Hepatocyte (in vitro differentiated cells): ENCODE data around the gene ZGPAT. TPM values are rescaled to one million over a fixed set of nuclear protein-coding genes. Genes with fewer than 3 reads are reported as not detected.

Experiments
- DNase-seq: peaks from one replicate; pipeline ENCODE4 v3.0.0-alpha.2; 2016; ENCODE audit warnings: low spot score
- H2AFZ ChIP-seq: fragments of 200-600 bp; sonication (generic); 2 replicates; pipeline ENCODE4 v1.6.0; 2016; ENCODE audit warnings: antibody characterized with exemption, mild to moderate bottlenecking
- H3K27ac ChIP-seq: fragments of 200-600 bp; sonication (generic); 2 replicates; pipeline ENCODE4 v1.5.1; 2016; ENCODE audit warnings: mild to moderate bottlenecking
- H3K27me3 ChIP-seq: fragments of 200-600 bp; sonication (generic); 2 replicates; pipeline ENCODE4 v1.6.1; 2016
- H3K36me3 ChIP-seq: fragments of 200-600 bp; sonication (generic); replicated peaks from 2 replicates; pipeline ENCODE4 v1.5.1; 2016; ENCODE audit warnings: low read depth; ENCODE audit not compliant: insufficient read depth
- H3K4me1 ChIP-seq: fragments of 200-600 bp; sonication (generic); 2 replicates; pipeline ENCODE4 v1.5.1; 2016; ENCODE audit warnings: mild to moderate bottlenecking, moderate library complexity; ENCODE audit not compliant: insufficient read depth
- H3K4me2 ChIP-seq: fragments of 200-600 bp; sonication (generic); 2 replicates; pipeline ENCODE4 v1.6.0; 2016
- H3K4me3 ChIP-seq: fragments of 200-600 bp; sonication (generic); 2 replicates; pipeline ENCODE4 v1.5.1; 2016; ENCODE audit warnings: mild to moderate bottlenecking
- H3K79me2 ChIP-seq: fragments of 200-600 bp; sonication (generic); 2 replicates; pipeline ENCODE4 v1.6.0; 2017; ENCODE audit warnings: mild to moderate bottlenecking
- H3K9me2 ChIP-seq: fragments of 200-600 bp; sonication (generic); replicated peaks from 2 replicates; pipeline ENCODE4 v1.6.0; 2017; ENCODE audit warnings: mild to moderate bottlenecking; ENCODE audit not compliant: insufficient read depth
- H3K9me3 ChIP-seq: fragments of 200-600 bp; sonication (generic); 2 replicates; pipeline ENCODE4 v1.5.1; 2016; ENCODE audit warnings: low read depth, mild to moderate bottlenecking
- H4K20me1 ChIP-seq: fragments of 200-600 bp; sonication (generic); 2 replicates; pipeline ENCODE4 v1.6.0; 2016; ENCODE audit warnings: mild to moderate bottlenecking; ENCODE audit not compliant: insufficient read depth, poor library complexity, severe bottlenecking
- CTCF ChIP-seq: fragments of 200-600 bp; sonication (generic); IDR thresholded peaks from 2 replicates; pipeline ENCODE4 v1.5.1; 2016; ENCODE audit warnings: antibody characterized with exemption, mild to moderate bottlenecking; ENCODE audit not compliant: poor library complexity
- EZH2 ChIP-seq: fragments of 200-600 bp; sonication (generic); IDR thresholded peaks from 2 replicates; pipeline ENCODE4 v1.6.1; 2016; ENCODE audit warnings: antibody characterized with exemption, mild to moderate bottlenecking, borderline replicate concordance
- EZH2phosphoT487 ChIP-seq: fragments of 200-600 bp; sonication (generic); IDR thresholded peaks from one replicate; pipeline ENCODE4 v1.6.1; 2018; ENCODE audit warnings: antibody characterized with exemption, mild to moderate bottlenecking, low read depth, moderate library complexity; ENCODE audit not compliant: unreplicated experiment, severe bottlenecking
- WGBS: methylation state at CpG from one replicate; pipeline ENCODE4 v1.1.6; 2016; ENCODE audit warnings: low lambda C conversion rate; ENCODE audit errors: missing lambda C conversion rate; 5-methylcytosine and 5-hydroxymethylcytosine counted together
- polyA plus RNA-seq: library from polyadenylated mRNA; unstranded; fragments of >200 nt; fragmentation: Nextera tagmentation; extraction: Ambion mirVana; gene quantifications from 2 replicates; pipeline ENCODE4 v1.2.1, GENCODE V29; 2016
- total RNA-seq: library from RNA; depleted of rRNA; stranded (reverse); fragments of >200 nt; gene quantifications from 2 replicates; pipeline ENCODE4 v1.2.3, GENCODE V29; 2014

ZGPAT gene
- total and polyA plus RNA-seq, 2 experiments from 2014 or later: 18.6 to 41.7 TPM

- H3K4me2 ChIP-seq: peak overlapping the region; percentile 95
- H2AFZ ChIP-seq: peak overlapping the region; percentile 76
- H3K9me2 ChIP-seq: no peaks in the 10 kb centered on the region
- peak overlapping the region; percentile 62 for H3K4me3 ChIP-seq
- no peaks in the 10 kb centered on the region for H3K9me3 ChIP-seq
- no peaks in the 10 kb centered on the region for H3K27me3 ChIP-seq
- peaks cover 6% of the 10 kb centered on the region for H3K79me2 ChIP-seq
- 0% methylated on average over 9 of the region's 80 CpGs for WGBS
- peak; percentile 86 for DNase-seq
- peaks cover 31% of the 10 kb centered on the region for H3K4me1 ChIP-seq
- H3K27ac ChIP-seq: peak overlapping the region; percentile 98
- TF ChIP-seq EZH2: no peak
- TF ChIP-seq EZH2phosphoT487: no peak
- no peak for TF ChIP-seq CTCF
- H4K20me1 ChIP-seq: no peaks in the 10 kb centered on the region
- no peaks in the 10 kb centered on the region for H3K36me3 ChIP-seq
These were observed 32.3 kb downstream of the ZGPAT start for GRCh38 chr20:63740070-63740626.

- no peaks in the 10 kb centered on the region for H3K9me2 ChIP-seq
- peaks cover 6% of the 10 kb centered on the region for H3K79me2 ChIP-seq
- H3K4me2 ChIP-seq: peak overlapping the region; percentile 95
- WGBS: 1% methylated on average over 14 of the region's 29 CpGs
- peak; percentile 95 for DNase-seq
- H3K4me3 ChIP-seq: peak overlapping the region; percentile 62
- H4K20me1 ChIP-seq: no peaks in the 10 kb centered on the region
- peaks cover 31% of the 10 kb centered on the region for H3K4me1 ChIP-seq
- no peaks in the 10 kb centered on the region for H3K27me3 ChIP-seq
- no peaks in the 10 kb centered on the region for H3K9me3 ChIP-seq
- H3K36me3 ChIP-seq: no peaks in the 10 kb centered on the region
- peak overlapping the region; percentile 76 for H2AFZ ChIP-seq
- TF ChIP-seq EZH2phosphoT487: no peak
- peak; percentile 20 for TF ChIP-seq CTCF
- peak overlapping the region; percentile 98 for H3K27ac ChIP-seq
These were observed 33.0 kb downstream of the ZGPAT start for GRCh38 chr20:63740627-63741353.

GRCh38 chr20:63741354-63741675, 33.5 kb downstream of the ZGPAT start:
- H3K4me1 ChIP-seq: peaks cover 31% of the 10 kb centered on the region
- H3K36me3 ChIP-seq: no peaks in the 10 kb centered on the region

More at GRCh38 chr20:63741354-63741675, 33.5 kb downstream of the ZGPAT start:
- no peaks in the 10 kb centered on the region for H4K20me1 ChIP-seq
- no peak overlapping the region for H2AFZ ChIP-seq
- no peaks in the 10 kb centered on the region for H3K9me3 ChIP-seq
- H3K27ac ChIP-seq: peak overlapping the region; percentile 98
- no peak for DNase-seq
- H3K4me3 ChIP-seq: no peak overlapping the region
- peak overlapping the region; percentile 95 for H3K4me2 ChIP-seq
- H3K79me2 ChIP-seq: peaks cover 6% of the 10 kb centered on the region
- TF ChIP-seq EZH2phosphoT487 (no peak), EZH2 (no peak), CTCF (no peak)
- H3K9me2 ChIP-seq: no peaks in the 10 kb centered on the region
- H3K27me3 ChIP-seq: no peaks in the 10 kb centered on the region
- WGBS: 45% methylated on average over 6 of the region's 6 CpGs
